PFSK-1 (cell line): ENCODE results near the gene FGA.

Experiments used
- FOXP2 ChIP-seq: optimal IDR thresholded peaks from 2 replicates; pipeline ENCODE3; 2011; ENCODE audit warnings: borderline replicate concordance, control low read depth, inconsistent platforms; ENCODE audit not compliant: insufficient read depth; ENCODE audit errors: extremely low read length, extremely low read depth
- POLR2AphosphoS5 ChIP-seq: IDR thresholded peaks from 2 replicates; pipeline ENCODE4 v1.6.1; 2012; ENCODE audit warnings: low read depth, mild to moderate bottlenecking, control low read depth, low read length, moderate library complexity
- SIN3A ChIP-seq: IDR thresholded peaks from 2 replicates; pipeline ENCODE4 v1.6.1; 2012; ENCODE audit warnings: mild to moderate bottlenecking, low read length, moderate library complexity, borderline replicate concordance; ENCODE audit not compliant: insufficient read depth
- TAF1 ChIP-seq: IDR thresholded peaks from 2 replicates; pipeline ENCODE4 v1.6.1; 2012; ENCODE audit warnings: low read length, control low read depth, borderline replicate concordance; ENCODE audit not compliant: insufficient read depth
- TF ChIP-seq, protein P1 (sequence below), 2 experiments: IDR thresholded peaks; 2 replicates each; pipeline versions ENCODE4 v1.6.1 to v1.8.0; 2011 to 2012; ENCODE audit warnings: low read depth in 2 of 2, low read length in 2 of 2, control low read depth in 1 of 2, inconsistent platforms in 1 of 2, mild to moderate bottlenecking in 1 of 2, moderate library complexity in 1 of 2; ENCODE audit not compliant: insufficient read depth in 1 of 2

Gene FGA

DNA sequence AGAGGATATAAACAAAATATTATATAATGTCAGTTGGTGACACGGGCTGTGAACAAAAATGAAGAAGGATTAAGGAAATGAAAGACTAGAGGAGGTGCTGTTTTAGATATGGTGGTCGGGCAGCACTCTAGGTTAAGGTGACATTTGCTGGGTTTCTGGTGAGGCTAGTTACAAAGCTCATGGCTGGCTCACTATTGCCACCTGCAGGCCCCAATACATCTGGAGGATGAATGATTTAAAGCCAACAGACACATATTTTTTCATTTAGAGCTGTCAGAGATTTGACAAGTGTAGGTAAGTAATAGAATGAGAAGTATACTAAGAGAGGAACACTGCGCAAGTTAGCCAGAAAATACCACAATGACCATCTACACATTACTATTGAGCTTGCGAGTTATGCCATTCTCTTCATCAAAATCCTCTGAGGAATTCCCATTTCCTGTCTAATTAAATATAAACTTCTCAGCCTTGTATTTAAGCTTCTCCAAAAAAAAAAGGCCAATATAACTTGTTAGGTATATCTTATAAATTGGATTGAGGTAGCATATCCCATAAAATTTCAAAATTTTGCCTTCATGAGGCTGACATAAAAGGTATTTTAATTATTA lies 28.3 kb upstream of the FGA start:
- TF ChIP-seq, protein P1, sequence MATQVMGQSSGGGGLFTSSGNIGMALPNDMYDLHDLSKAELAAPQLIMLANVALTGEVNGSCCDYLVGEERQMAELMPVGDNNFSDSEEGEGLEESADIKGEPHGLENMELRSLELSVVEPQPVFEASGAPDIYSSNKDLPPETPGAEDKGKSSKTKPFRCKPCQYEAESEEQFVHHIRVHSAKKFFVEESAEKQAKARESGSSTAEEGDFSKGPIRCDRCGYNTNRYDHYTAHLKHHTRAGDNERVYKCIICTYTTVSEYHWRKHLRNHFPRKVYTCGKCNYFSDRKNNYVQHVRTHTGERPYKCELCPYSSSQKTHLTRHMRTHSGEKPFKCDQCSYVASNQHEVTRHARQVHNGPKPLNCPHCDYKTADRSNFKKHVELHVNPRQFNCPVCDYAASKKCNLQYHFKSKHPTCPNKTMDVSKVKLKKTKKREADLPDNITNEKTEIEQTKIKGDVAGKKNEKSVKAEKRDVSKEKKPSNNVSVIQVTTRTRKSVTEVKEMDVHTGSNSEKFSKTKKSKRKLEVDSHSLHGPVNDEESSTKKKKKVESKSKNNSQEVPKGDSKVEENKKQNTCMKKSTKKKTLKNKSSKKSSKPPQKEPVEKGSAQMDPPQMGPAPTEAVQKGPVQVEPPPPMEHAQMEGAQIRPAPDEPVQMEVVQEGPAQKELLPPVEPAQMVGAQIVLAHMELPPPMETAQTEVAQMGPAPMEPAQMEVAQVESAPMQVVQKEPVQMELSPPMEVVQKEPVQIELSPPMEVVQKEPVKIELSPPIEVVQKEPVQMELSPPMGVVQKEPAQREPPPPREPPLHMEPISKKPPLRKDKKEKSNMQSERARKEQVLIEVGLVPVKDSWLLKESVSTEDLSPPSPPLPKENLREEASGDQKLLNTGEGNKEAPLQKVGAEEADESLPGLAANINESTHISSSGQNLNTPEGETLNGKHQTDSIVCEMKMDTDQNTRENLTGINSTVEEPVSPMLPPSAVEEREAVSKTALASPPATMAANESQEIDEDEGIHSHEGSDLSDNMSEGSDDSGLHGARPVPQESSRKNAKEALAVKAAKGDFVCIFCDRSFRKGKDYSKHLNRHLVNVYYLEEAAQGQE (IDR thresholded peaks at IDR 0.05; ENCODE audit: insufficient read depth in 1 of 2, low read depth in 2 of 2, low read length in 2 of 2) = no peak
- TF ChIP-seq TAF1 = no peak

DNA sequence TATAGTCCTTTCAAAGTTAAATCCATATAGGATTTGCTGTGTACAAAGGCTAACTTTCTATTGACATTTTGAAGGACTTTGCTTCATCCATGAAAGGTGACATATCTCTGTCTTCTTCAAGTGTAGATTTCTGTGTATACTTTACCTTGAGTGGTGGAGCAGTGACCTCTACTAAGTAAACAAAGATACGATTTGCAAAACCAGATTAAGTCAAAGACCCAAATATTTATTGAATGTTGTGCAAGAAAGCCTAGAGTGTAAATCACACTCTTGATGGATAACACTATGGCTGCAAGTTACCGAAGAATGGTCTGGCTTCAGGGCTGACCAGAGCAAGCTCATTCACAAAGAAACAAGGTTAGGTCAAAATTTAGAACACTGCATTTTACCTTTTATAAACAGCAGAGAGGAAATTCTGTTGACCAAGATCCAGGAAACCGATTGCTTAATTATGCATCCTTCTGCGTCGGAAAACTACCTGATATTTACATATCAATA lies 27.3 kb upstream of the FGA start:
- TF ChIP-seq FOXP2 = no peak
- no peak for TF ChIP-seq SIN3A
- TF ChIP-seq POLR2AphosphoS5 = no peak
- no peak for TF ChIP-seq TAF1

DNA sequence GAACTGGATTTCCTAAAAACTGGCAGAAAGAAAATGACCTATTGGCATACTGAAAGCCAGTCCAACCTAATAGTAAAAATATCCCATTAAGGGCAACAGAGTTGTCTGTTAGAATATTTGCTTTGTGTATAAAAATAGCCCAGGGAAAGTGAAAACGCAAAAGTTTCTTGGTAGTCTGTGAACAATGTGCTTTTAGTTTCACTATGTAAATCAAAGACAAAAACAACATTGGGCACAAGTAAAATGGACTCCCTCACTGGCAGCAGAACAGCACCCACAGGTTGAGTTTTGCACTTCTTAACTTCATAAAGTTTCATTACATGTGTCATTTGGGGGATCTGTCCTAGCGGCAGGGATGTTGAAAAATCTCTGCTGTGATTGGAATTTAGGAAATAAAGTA lies 26.2 kb upstream of the FGA start:
- TF ChIP-seq FOXP2 (no peak), TAF1 (no peak), SIN3A (no peak), POLR2AphosphoS5 (no peak)
- TF ChIP-seq, protein P1 (IDR thresholded peaks at IDR 0.05; ENCODE audit: insufficient read depth in 1 of 2, low read depth in 2 of 2, low read length in 2 of 2) = no peak

DNA sequence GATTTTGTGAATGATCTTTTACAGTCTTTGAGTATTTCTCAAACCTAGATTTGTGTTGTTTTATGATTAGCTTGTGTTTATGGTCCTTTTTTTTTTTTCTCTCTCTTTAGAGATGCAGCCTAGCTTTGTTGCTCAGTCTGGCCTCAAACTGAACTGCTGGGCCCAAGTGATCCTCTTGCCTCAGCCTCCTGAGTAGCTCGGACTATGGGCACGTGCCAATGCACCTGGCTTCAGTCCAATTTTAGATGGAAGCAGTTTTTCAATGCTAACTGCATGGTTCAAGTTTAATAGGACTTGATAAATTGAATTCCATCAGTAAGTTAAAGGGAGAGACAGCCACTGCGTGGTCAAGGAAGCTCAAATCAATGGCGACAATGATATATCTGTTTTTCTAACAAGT lies 25.7 kb upstream of the FGA start:
- TF ChIP-seq POLR2AphosphoS5 (no peak), SIN3A (no peak), TAF1 (no peak), FOXP2 (no peak)
- TF ChIP-seq, protein P1 (IDR thresholded peaks at IDR 0.05; ENCODE audit: insufficient read depth in 1 of 2, low read depth in 2 of 2, low read length in 2 of 2) = no peak

DNA sequence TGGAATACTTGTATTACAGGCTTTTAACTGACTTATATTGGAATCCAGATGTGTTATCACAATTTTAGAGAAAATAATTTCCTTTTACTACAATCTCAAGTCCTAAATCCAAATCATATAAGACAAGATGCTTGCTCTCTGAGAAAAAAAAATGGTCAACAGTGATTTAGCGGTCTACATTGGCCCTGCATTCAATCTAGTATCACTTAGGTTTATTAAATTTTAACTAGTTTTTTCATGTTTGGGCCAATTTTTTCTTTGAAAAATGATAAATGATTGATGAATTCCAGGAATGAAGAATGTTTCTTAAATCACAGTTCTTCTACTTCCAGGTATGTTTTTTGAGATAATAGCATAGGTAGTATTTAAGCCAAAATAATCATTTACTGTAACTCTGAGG lies 24.7 kb upstream of the FGA start:
- no peak for TF ChIP-seq POLR2AphosphoS5

DNA sequence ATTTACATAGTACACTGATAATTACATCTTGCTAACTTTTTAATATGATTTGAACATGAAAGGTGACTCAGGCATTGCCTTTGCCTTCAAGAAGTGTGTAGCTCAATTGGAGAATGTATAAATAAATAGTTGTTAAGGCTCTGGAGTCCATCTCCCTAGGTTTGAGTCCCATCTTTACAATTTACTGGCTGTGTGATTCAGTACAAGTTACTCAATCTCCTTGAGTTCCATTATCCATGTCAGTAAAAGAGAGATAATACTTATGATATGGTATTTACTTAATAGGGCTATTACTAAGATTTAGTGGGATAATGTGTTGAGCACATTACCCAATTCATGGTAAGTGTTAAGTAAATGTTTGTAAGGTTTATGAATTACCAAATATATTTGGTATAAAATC lies 23.8 kb upstream of the FGA start:
- TF ChIP-seq TAF1 (no peak), SIN3A (no peak), POLR2AphosphoS5 (no peak), FOXP2 (no peak)
- TF ChIP-seq, protein P1 (IDR thresholded peaks at IDR 0.05; ENCODE audit: insufficient read depth in 1 of 2, low read depth in 2 of 2, low read length in 2 of 2) = no peak
